GM23248 (cell line): ENCODE results near the gene CLSTN3. TPM values are rescaled to one million over a fixed set of nuclear protein-coding genes. Genes with fewer than 3 reads are reported as not detected.
"Not testable (repeated sequence)": the region's sequence is repeated elsewhere in the genome, so short reads cannot be mapped to it uniquely, and the experiment has no call there.

Experiments
- DNase-seq: peaks from one replicate; pipeline ENCODE4 v3.0.0-alpha.2; 2015
- H2AFZ ChIP-seq: fragments of 200-600 bp; sonication (generic); 2 replicates; pipeline ENCODE4 v1.6.1; 2016; ENCODE audit warnings: antibody characterized with exemption
- H3F3A ChIP-seq: fragments of 200-600 bp; sonication (generic); 2 replicates; pipeline ENCODE4 v1.6.1; 2016; ENCODE audit warnings: mild to moderate bottlenecking, antibody characterized with exemption, mixed run types; ENCODE audit not compliant: insufficient read depth
- H3K27ac ChIP-seq: fragments of 200-600 bp; sonication (generic); 2 replicates; pipeline ENCODE4 v1.5.1; 2016; ENCODE audit warnings: mild to moderate bottlenecking
- H3K27me3 ChIP-seq: fragments of 200-600 bp; sonication (generic); replicated peaks from 2 replicates; pipeline ENCODE4 v1.6.1; 2016; ENCODE audit warnings: mild to moderate bottlenecking; ENCODE audit not compliant: insufficient read depth
- H3K36me3 ChIP-seq: fragments of 200-600 bp; sonication (generic); 2 replicates; pipeline ENCODE4 v1.6.1; 2016; ENCODE audit warnings: low read depth, mild to moderate bottlenecking
- H3K4me1 ChIP-seq: fragments of 200-600 bp; sonication (generic); 2 replicates; pipeline ENCODE4 v1.6.1; 2016; ENCODE audit warnings: mild to moderate bottlenecking; ENCODE audit not compliant: insufficient read depth
- H3K4me2 ChIP-seq: fragments of 200-600 bp; sonication (generic); one replicate; pipeline ENCODE4 v1.6.1; 2016; ENCODE audit warnings: mild to moderate bottlenecking; ENCODE audit not compliant: unreplicated experiment
- H3K4me3 ChIP-seq: fragments of 200-600 bp; sonication (generic); 2 replicates; pipeline ENCODE4 v1.5.1; 2016; ENCODE audit warnings: mild to moderate bottlenecking
- H3K79me2 ChIP-seq: fragments of 200-600 bp; sonication (generic); 2 replicates; pipeline ENCODE4 v1.6.1; 2016; ENCODE audit warnings: mild to moderate bottlenecking; ENCODE audit not compliant: insufficient read depth
- H3K9ac ChIP-seq: fragments of 200-600 bp; sonication (generic); 2 replicates; pipeline ENCODE4 v1.6.1; 2016; ENCODE audit warnings: mild to moderate bottlenecking
- H3K9me2 ChIP-seq: fragments of 200-600 bp; sonication (generic); 2 replicates; pipeline ENCODE4 v1.6.1; 2016; ENCODE audit warnings: mixed run types, mild to moderate bottlenecking, moderate library complexity; ENCODE audit not compliant: insufficient read depth
- H3K9me3 ChIP-seq: fragments of 200-600 bp; sonication (generic); one replicate; pipeline ENCODE4 v1.6.1; 2017; ENCODE audit warnings: low read depth
- H4K20me1 ChIP-seq: fragments of 200-600 bp; sonication (generic); 2 replicates; pipeline ENCODE4 v1.6.0; 2016; ENCODE audit not compliant: insufficient read depth
- EZH2 ChIP-seq: fragments of 200-600 bp; sonication (generic); IDR thresholded peaks from 2 replicates; pipeline ENCODE4 v1.6.1; 2018; ENCODE audit warnings: antibody characterized with exemption, mild to moderate bottlenecking; ENCODE audit not compliant: insufficient read depth, poor library complexity, severe bottlenecking
- EZH2phosphoT487 ChIP-seq: fragments of 200-600 bp; sonication (generic); IDR thresholded peaks from 2 replicates; pipeline ENCODE4 v1.6.1; 2018; ENCODE audit warnings: antibody characterized with exemption, moderate library complexity, mild to moderate bottlenecking, low read depth; ENCODE audit not compliant: insufficient read depth
- WGBS, 2 experiments: methylation state at CpG; one replicate each; pipeline ENCODE4 v1.1.6; 2015 to 2017; ENCODE audit warnings: low lambda C conversion rate in 2 of 2, low coverage in 1 of 2; ENCODE audit errors: missing lambda C conversion rate in 2 of 2; 5-methylcytosine and 5-hydroxymethylcytosine counted together
- in situ Hi-C: fragments of 300-500 bp; cut with MboI; formaldehyde crosslinking; loops from 2 replicates; pipeline ENCODE4 v1.15.0; 2020
- polyA plus RNA-seq: library from polyadenylated mRNA; unstranded; fragments of >200 nt; fragmentation: Nextera tagmentation; extraction: Ambion mirVana; gene quantifications from 2 replicates; pipeline ENCODE4 v1.2.1, GENCODE V29; 2016
- total RNA-seq: library from RNA; depleted of rRNA; stranded (reverse); fragments of >200 nt; shearing (Covaris generic); gene quantifications from 2 replicates; pipeline ENCODE4 v1.2.3, GENCODE V29; 2014

Gene CLSTN3
- total and polyA plus RNA-seq, 2 experiments from 2014 or later = 1.8 to 4.5 TPM

DNA sequence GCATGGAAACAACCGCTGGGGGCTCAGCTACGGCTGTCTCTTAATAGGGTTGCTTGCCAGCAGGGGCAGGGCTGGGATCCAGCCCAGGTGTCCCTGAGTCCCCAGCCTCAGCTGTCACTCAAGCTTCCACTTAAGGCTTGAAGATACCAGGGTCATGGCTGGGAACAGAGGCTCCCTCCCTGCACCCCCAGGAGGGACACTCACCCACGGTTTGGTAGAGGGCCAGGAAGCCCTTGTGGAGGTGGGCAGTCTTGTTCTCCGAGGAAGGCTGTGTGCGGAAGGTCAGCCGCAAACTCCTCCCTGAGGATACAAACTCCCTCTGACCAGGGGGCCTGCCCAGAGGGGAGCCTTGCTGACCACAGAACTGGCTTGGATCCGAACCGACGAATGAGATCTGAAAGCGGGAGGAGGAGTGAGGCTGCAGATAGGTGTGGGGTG lies 28.5 kb upstream of the CLSTN3 start:
- Histone ChIP-seq H3F3A (no peaks in the 10 kb centered on the region), H4K20me1 (no peaks in the 10 kb centered on the region), H3K9ac (no peak overlapping the region), H3K27me3 (no peaks in the 10 kb centered on the region), H3K79me2 (peaks cover 25% of the 10 kb centered on the region), H2AFZ (no peak overlapping the region), H3K4me3 (no peak overlapping the region), H3K4me2 (no peak overlapping the region), H3K4me1 (0 out of 2 replicates have a peak, but pooled peaks cover 2% of the 10 kb centered on the region), H3K9me2 (no peaks in the 10 kb centered on the region), H3K9me3 (no peaks in the 10 kb centered on the region), H3K36me3 (peaks cover 17% of the 10 kb centered on the region), H3K27ac (no peak overlapping the region)
- no peak for DNase-seq
- in situ Hi-C loops = no loop called here
- 83 to 85% methylated on average over 10 of the region's 10 CpGs for WGBS, 2 experiments
- no peak for TF ChIP-seq EZH2phosphoT487
- TF ChIP-seq EZH2 = no peak

DNA sequence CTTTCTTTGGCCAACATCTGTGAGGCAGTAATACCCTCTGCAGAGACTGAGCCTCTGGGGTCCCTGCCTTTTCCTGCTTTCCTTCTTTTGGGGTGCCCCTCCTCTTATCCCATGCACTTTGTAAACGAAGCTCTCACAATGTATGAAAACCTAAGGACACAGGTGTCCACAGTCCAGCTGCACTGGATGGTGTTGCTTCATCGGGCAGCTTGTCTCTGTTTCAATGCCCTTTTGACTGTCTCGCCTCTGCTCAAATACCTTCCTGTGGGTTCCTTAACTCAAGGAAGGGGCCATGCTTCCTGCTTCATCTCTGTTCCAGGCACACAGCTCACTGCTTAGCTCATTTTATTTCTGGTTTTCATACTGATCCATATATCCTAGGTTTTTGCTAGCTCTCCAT lies 27.6 kb upstream of the CLSTN3 start:
- in situ Hi-C loops = no loop called here

DNA sequence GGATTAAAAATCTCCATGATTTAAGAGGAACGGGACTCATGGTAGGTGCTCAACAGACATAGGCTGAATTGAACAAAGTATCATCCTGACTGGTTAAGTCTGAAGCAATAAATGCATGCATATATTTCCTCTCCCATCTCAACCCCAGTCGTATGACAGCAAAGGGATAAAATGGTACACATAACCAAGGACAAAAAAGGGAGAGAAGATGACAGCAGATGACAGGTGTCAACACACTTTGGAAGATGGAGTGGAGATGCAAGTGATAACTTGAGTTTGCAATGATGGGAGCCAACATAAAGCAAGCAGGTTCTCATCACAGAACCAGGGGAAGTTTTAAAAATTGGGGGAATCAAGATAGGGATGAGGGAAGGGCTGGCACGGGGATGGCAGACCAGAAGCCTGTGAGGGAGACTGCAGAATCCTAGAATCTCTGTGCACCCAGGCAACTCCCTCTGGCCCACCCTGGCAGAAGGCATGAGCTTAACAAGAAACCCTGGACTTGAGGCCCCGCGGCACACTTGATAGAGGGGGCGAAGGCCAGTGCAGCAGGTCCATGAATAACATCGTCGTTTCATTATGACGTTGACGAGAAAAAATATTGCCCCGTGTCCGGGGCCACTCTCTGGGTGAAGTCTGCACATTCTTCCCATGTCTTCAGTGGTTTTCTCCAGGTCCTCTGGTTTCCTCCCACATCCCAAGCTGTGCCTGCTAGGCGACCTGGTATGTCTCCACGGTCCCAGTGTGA lies 26.2 kb upstream of the CLSTN3 start:
- no peak overlapping the region for H3K4me3 ChIP-seq
- no peak overlapping the region for H3K27ac ChIP-seq
- WGBS, 2 experiments = 88 to 93% methylated on average over 14 of the region's 14 CpGs
- TF ChIP-seq EZH2 = no peak
- TF ChIP-seq EZH2phosphoT487 = no peak
- H3K9me2 ChIP-seq = no peaks in the 10 kb centered on the region
- peaks cover 40% of the 10 kb centered on the region for H3K79me2 ChIP-seq
- no peak overlapping the region for H3K9ac ChIP-seq
- no peaks in the 10 kb centered on the region for H3F3A ChIP-seq
- H3K9me3 ChIP-seq = no peaks in the 10 kb centered on the region
- no peak for DNase-seq
- no peak overlapping the region for H3K4me2 ChIP-seq
- peaks cover 8% of the 10 kb centered on the region for H3K4me1 ChIP-seq
- in situ Hi-C loops = no loop called here
- H4K20me1 ChIP-seq = no peaks in the 10 kb centered on the region
- no peaks in the 10 kb centered on the region for H3K27me3 ChIP-seq
- peaks cover 13% of the 10 kb centered on the region for H3K36me3 ChIP-seq
- no peak overlapping the region for H2AFZ ChIP-seq

More for the DNA sequence above, 27.6 kb upstream of the CLSTN3 start:
- Histone ChIP-seq H2AFZ (no peak overlapping the region), H3K4me2 (no peak overlapping the region), H3K36me3 (peaks cover 17% of the 10 kb centered on the region), H3K9ac (no peak overlapping the region), H3K9me3 (no peaks in the 10 kb centered on the region), H3K4me3 (no peak overlapping the region), H3K27me3 (no peaks in the 10 kb centered on the region), H3K9me2 (no peaks in the 10 kb centered on the region), H3F3A (no peaks in the 10 kb centered on the region), H3K27ac (no peak overlapping the region), H4K20me1 (no peaks in the 10 kb centered on the region), H3K79me2 (peaks cover 31% of the 10 kb centered on the region), H3K4me1 (peaks cover 8% of the 10 kb centered on the region)
- DNase-seq = no peak
- no peak for TF ChIP-seq EZH2phosphoT487
- TF ChIP-seq EZH2 = no peak
- 62 to 70% methylated on average over 3 of the region's 3 CpGs for WGBS, 2 experiments

DNA sequence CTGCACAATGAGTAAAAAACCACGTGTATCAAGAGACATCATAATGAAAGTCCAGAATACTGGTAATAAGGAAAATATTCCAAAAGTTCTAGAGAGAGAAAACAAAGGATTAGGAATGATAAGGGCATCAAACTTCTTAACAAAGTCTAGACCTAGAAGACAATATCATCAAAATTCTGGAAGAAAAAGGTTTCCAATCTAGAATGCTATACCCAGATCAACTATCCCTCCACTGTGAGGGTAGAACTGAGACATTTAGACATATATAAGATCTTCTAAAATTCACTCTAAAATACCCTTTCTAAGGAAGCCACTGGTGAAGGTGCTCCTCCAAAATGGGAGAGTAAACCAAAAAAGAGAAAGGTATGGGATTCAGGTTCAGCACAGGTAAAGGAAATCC lies 24.1 kb upstream of the CLSTN3 start:
- H3K4me2 ChIP-seq = peak overlapping the region; percentile 97
- H4K20me1 ChIP-seq = no peaks in the 10 kb centered on the region
- H3K9ac ChIP-seq = no peak overlapping the region
- in situ Hi-C loops = no loop called here
- DNase-seq = no peak
- H3K36me3 ChIP-seq = peaks cover 2% of the 10 kb centered on the region; the same call in 1 of the 2 replicates
- no peaks in the 10 kb centered on the region for H3K27me3 ChIP-seq
- H3K27ac ChIP-seq = no peak overlapping the region
- no peaks in the 10 kb centered on the region for H3K9me3 ChIP-seq
- H3F3A ChIP-seq = no peaks in the 10 kb centered on the region
- 89 to 92% methylated on average over 1 of the region's 1 CpG for WGBS, 2 experiments
- peaks cover 11% of the 10 kb centered on the region for H3K4me1 ChIP-seq
- no peak overlapping the region for H3K4me3 ChIP-seq
- H3K79me2 ChIP-seq = peaks cover 48% of the 10 kb centered on the region
- TF ChIP-seq EZH2 (no peak), EZH2phosphoT487 (no peak)
- H3K9me2 ChIP-seq = no peaks in the 10 kb centered on the region
- H2AFZ ChIP-seq = no peak overlapping the region

DNA sequence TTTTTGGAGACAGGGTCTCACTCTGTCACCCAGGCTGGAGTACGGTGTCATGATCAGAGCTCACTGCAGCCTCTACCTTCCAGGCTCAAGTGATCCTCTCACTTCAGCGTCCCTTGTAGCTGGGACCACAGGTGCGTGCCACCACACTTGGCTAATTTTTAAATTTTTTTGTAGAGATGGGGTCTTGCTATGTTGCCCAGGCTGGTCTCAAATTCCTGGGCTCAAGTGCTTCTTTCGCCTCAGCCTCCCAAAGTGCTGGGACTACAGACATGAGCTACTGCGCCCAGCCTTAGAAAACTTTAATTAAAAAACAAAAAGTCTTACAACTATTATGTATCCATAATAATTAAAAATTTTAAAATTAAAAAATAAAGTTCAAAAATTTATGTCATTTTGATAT lies 23.0 kb upstream of the CLSTN3 start:
- H3K36me3 ChIP-seq, in situ Hi-C loops, H3K9me3 ChIP-seq, H3K27ac ChIP-seq, H3K27me3 ChIP-seq, H2AFZ ChIP-seq, H3F3A ChIP-seq, DNase-seq, H3K4me3 ChIP-seq, H3K9me2 ChIP-seq, H4K20me1 ChIP-seq, H3K9ac ChIP-seq: not testable (repeated sequence)
- peak overlapping the region; percentile 97 for H3K4me2 ChIP-seq
- 95% methylated on average over 5 of the region's 5 CpGs for WGBS, 2 experiments
- peaks cover 48% of the 10 kb centered on the region for H3K79me2 ChIP-seq
- H3K4me1 ChIP-seq = peaks cover 11% of the 10 kb centered on the region
